ENCODE measurements around the gene HES7. TPM values are rescaled to one million over a fixed set of nuclear protein-coding genes. Genes with fewer than 3 reads are reported as not detected.
A peak's percentile ranks its signal among the peaks of the same experiment; 100 is the strongest.

HES7 gene
- total RNA-seq, 1 experiment from 2014 or later = 0.33 TPM

GRCh38 chr17:8159032-8159400, 35.1 kb upstream of the HES7 start:
- Histone ChIP-seq H3K23ac (ENCODE audit: insufficient read length, low read depth, low read length) (no peak overlapping the region), H3K14ac (ENCODE audit: insufficient read depth, low read length) (no peak overlapping the region), H3K9me3 (ENCODE audit: control insufficient read depth, low read depth, low read length) (no peaks in the 10 kb centered on the region), H3T11ph (ENCODE audit: low read length) (no peak overlapping the region), H3K18ac (ENCODE audit: insufficient read length, low read depth, low read length) (no peak overlapping the region), H2BK5ac (ENCODE audit: insufficient read length, low read length) (no peak overlapping the region), H3K4ac (ENCODE audit: low read depth, low read length) (no peak overlapping the region), H3K4me2 (ENCODE audit: insufficient read depth, insufficient read length, low read length) (no peak overlapping the region), H4K20me1 (ENCODE audit: control insufficient read depth, insufficient read depth, insufficient read length) (no peaks in the 10 kb centered on the region), H2BK12ac (ENCODE audit: insufficient read length, low read depth, low read length) (no peak overlapping the region), H4K5ac (ENCODE audit: insufficient read length, low read depth, low read length) (no peak overlapping the region), H2AK5ac (ENCODE audit: insufficient read length, low read length) (no peak overlapping the region), H3K4me1 (ENCODE audit: insufficient read depth, low read length) (peaks cover 3% of the 10 kb centered on the region; the same call in 1 of the 2 replicates), H2AFZ (ENCODE audit: low read length) (no peak overlapping the region), H3K27ac (ENCODE audit: insufficient read length, low read depth, low read length) (no peak overlapping the region), H3K27me3 (ENCODE audit: insufficient read depth, low read length) (no peaks in the 10 kb centered on the region), H2BK120ac (ENCODE audit: low read depth, low read length, poor library complexity, severe bottlenecking) (no peak overlapping the region), H3K9ac (ENCODE audit: extremely low read depth, insufficient read length, low read length) (no peak overlapping the region), H4K91ac (ENCODE audit: insufficient read length, low read depth, low read length) (no peak overlapping the region), H2BK20ac (ENCODE audit: low read depth, low read length, poor library complexity, severe bottlenecking) (no peak overlapping the region), H3K79me2 (ENCODE audit: insufficient read depth, low read length) (no peaks in the 10 kb centered on the region), H4K8ac (replicated peaks; ENCODE audit: insufficient read length, low read depth, low read length) (no peak overlapping the region), H3K79me1 (ENCODE audit: insufficient read depth, low read depth, low read length, poor library complexity, severe bottlenecking) (no peaks in the 10 kb centered on the region), H2BK15ac (ENCODE audit: low read depth, low read length) (no peak overlapping the region), H3K23me2 (ENCODE audit: insufficient read length, low read depth, low read length, poor library complexity, severe bottlenecking) (peaks cover 19% of the 10 kb centered on the region), H3K56ac (ENCODE audit: insufficient read length, low read depth, low read length) (no peak overlapping the region)
- Mint-ChIP-seq H3K36me3 (ENCODE audit: insufficient read depth in 1 of 3, low read depth in 3 of 3) (peaks cover 10 to 26% (median 22%) of the 10 kb centered on the region in 3 experiments), H3K9me3 (no peaks in the 10 kb centered on the region), H3K27ac (no peak overlapping the region), H3K4me3 (peak overlapping the region in 1 of 2 experiments; percentile 50; a peak in 1 of 5 replicates), H3K27me3 (ENCODE audit: low read depth) (peaks cover 2% of the 10 kb centered on the region), H3K4me1 (peaks cover 25 to 31% of the 10 kb centered on the region in 2 experiments)
- DNase-seq = no peak
- no CpG with 5 or more reads among the region's 3 CpGs for WGBS (ENCODE audit: extremely low coverage, insufficient read length, low lambda C conversion rate)
- TF ChIP-seq, protein P1, sequence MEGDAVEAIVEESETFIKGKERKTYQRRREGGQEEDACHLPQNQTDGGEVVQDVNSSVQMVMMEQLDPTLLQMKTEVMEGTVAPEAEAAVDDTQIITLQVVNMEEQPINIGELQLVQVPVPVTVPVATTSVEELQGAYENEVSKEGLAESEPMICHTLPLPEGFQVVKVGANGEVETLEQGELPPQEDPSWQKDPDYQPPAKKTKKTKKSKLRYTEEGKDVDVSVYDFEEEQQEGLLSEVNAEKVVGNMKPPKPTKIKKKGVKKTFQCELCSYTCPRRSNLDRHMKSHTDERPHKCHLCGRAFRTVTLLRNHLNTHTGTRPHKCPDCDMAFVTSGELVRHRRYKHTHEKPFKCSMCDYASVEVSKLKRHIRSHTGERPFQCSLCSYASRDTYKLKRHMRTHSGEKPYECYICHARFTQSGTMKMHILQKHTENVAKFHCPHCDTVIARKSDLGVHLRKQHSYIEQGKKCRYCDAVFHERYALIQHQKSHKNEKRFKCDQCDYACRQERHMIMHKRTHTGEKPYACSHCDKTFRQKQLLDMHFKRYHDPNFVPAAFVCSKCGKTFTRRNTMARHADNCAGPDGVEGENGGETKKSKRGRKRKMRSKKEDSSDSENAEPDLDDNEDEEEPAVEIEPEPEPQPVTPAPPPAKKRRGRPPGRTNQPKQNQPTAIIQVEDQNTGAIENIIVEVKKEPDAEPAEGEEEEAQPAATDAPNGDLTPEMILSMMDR (conservative IDR thresholded peaks at IDR 0.05) = no peak; the same call in 2 of the 3 replicates

All from H9 (cell line).